Measurements from ENCODE around the gene MAP4. TPM values are rescaled to one million over a fixed set of nuclear protein-coding genes. Genes with fewer than 3 reads are reported as not detected.

MAP4 gene
- total and polyA plus RNA-seq, 2 donors (not counting 1 experiment from before 2014, with no cell fraction given), result 39.2 to 132 TPM

- 97% methylated on average over 11 of the region's 11 CpGs for WGBS (ENCODE audit: insufficient coverage)
- POLR2A ChIA-PET, result no interaction called here
- H3K4me1 ChIP-seq (ENCODE audit: control insufficient read depth in 2 of 2, insufficient read depth in 2 of 2, low read length in 2 of 2), result peaks cover 4 to 8% of the 10 kb centered on the region in 2 donors
- Mint-ChIP-seq H3K27me3 (no peaks in the 10 kb centered on the region), H3K4me1 (peaks cover 5% of the 10 kb centered on the region), H3K27ac (no peak overlapping the region), H3K9me3 (ENCODE audit: insufficient read depth) (no peaks in the 10 kb centered on the region), H3K4me3 (no peak overlapping the region)
- H3K4me2 ChIP-seq (replicated peaks; ENCODE audit: low read depth, low read length, poor library complexity, severe bottlenecking), result no peak overlapping the region
- no peak for DNase-seq
- H3K27ac ChIP-seq (ENCODE audit: low read length in 2 of 2), result no peak overlapping the region
- H3K9ac ChIP-seq (ENCODE audit: low read length), result no peak overlapping the region
- H3K9me3 ChIP-seq (ENCODE audit: control extremely low read depth in 1 of 3, control insufficient read depth in 2 of 3, insufficient read depth in 1 of 3, low read length in 2 of 3), result peaks cover 0 to 4% (median 0%) of the 10 kb centered on the region in 3 donors
- no peak overlapping the region for H3K4me3 ChIP-seq (ENCODE audit: control extremely low read depth in 1 of 5, extremely low read depth in 1 of 5, insufficient read depth in 1 of 5, low read depth in 2 of 5, low read length in 4 of 5)
- H3K79me2 ChIP-seq (ENCODE audit: control insufficient read depth, insufficient read depth, low read length), result no peaks in the 10 kb centered on the region
- no peaks in the 10 kb centered on the region for H3K27me3 ChIP-seq (replicated peaks in 1 of 4; ENCODE audit: control extremely low read depth in 1 of 4, control insufficient read depth in 3 of 4, insufficient read depth in 4 of 4, low read length in 3 of 4)
- TF ChIP-seq EZH2 (IDR thresholded peaks at IDR 0.05; ENCODE audit: borderline replicate concordance, insufficient read depth, low read depth, low read length, poor library complexity, severe bottlenecking), result no peak
- TF ChIP-seq CTCF (IDR thresholded peaks at IDR 0.05), result no peak
- no peak overlapping the region for H2AFZ ChIP-seq (ENCODE audit: insufficient read depth, low read depth, low read length, poor library complexity, severe bottlenecking)
- CTCF ChIA-PET, result no interaction called here
- H4K20me1 ChIP-seq (ENCODE audit: control insufficient read depth, insufficient read depth, low read length, poor library complexity, severe bottlenecking), result no peaks in the 10 kb centered on the region
- peaks cover 0 to 76% of the 10 kb centered on the region in 2 experiments for H3K36me3 ChIP-seq (replicated peaks in 1 of 2; ENCODE audit: control extremely low read depth in 1 of 2, control insufficient read depth in 1 of 2, extremely low read depth in 1 of 2, insufficient read depth in 2 of 2, low read length in 1 of 2)
- intact Hi-C loops (cut with micrococcal nuclease), result no loop called here
- no peak for ATAC-seq (ENCODE audit: low read depth)
Observed at GRCh38 chr3:47847260-47847659, 169.0 kb downstream of the MAP4 start.

- TF ChIP-seq CTCF (IDR thresholded peaks at IDR 0.05) (no peak), EZH2 (IDR thresholded peaks at IDR 0.05; ENCODE audit: borderline replicate concordance, insufficient read depth, low read depth, low read length, poor library complexity, severe bottlenecking) (no peak)
- 94% methylated on average over 10 of the region's 10 CpGs for WGBS (ENCODE audit: insufficient coverage)
- Histone ChIP-seq H3K4me1 (ENCODE audit: control insufficient read depth in 2 of 2, insufficient read depth in 2 of 2, low read length in 2 of 2) (peaks cover 4 to 8% of the 10 kb centered on the region in 2 donors), H3K9ac (ENCODE audit: low read length) (no peak overlapping the region), H3K79me2 (ENCODE audit: control insufficient read depth, insufficient read depth, low read length) (no peaks in the 10 kb centered on the region), H4K20me1 (ENCODE audit: control insufficient read depth, insufficient read depth, low read length, poor library complexity, severe bottlenecking) (no peaks in the 10 kb centered on the region), H3K4me2 (replicated peaks; ENCODE audit: low read depth, low read length, poor library complexity, severe bottlenecking) (no peak overlapping the region), H3K27me3 (replicated peaks in 1 of 4; ENCODE audit: control extremely low read depth in 1 of 4, control insufficient read depth in 3 of 4, insufficient read depth in 4 of 4, low read length in 3 of 4) (no peaks in the 10 kb centered on the region), H3K4me3 (ENCODE audit: control extremely low read depth in 1 of 5, extremely low read depth in 1 of 5, insufficient read depth in 1 of 5, low read depth in 2 of 5, low read length in 4 of 5) (no peak overlapping the region), H3K9me3 (ENCODE audit: control extremely low read depth in 1 of 3, control insufficient read depth in 2 of 3, insufficient read depth in 1 of 3, low read length in 2 of 3) (peaks cover 0 to 4% (median 0%) of the 10 kb centered on the region in 3 donors), H3K36me3 (replicated peaks in 1 of 2; ENCODE audit: control extremely low read depth in 1 of 2, control insufficient read depth in 1 of 2, extremely low read depth in 1 of 2, insufficient read depth in 2 of 2, low read length in 1 of 2) (peaks cover 0 to 74% of the 10 kb centered on the region in 2 experiments), H2AFZ (ENCODE audit: insufficient read depth, low read depth, low read length, poor library complexity, severe bottlenecking) (no peak overlapping the region), H3K27ac (ENCODE audit: low read length in 2 of 2) (no peak overlapping the region)
- Mint-ChIP-seq H3K9me3 (ENCODE audit: insufficient read depth) (no peaks in the 10 kb centered on the region), H3K4me3 (no peak overlapping the region), H3K27ac (no peak overlapping the region), H3K4me1 (peaks cover 5% of the 10 kb centered on the region), H3K27me3 (no peaks in the 10 kb centered on the region)
- POLR2A ChIA-PET, result no interaction called here
- intact Hi-C loops (cut with micrococcal nuclease), result no loop called here
- DNase-seq, result no peak
- no peak for ATAC-seq (ENCODE audit: low read depth)
- CTCF ChIA-PET, result no interaction called here
Observed at GRCh38 chr3:47846880-47847248, 169.4 kb downstream of the MAP4 start.
